Osteocyte (in vitro differentiated cells): ENCODE measurements around the gene SLC18A2. TPM values are rescaled to one million over a fixed set of nuclear protein-coding genes. Genes with fewer than 3 reads are reported as not detected.

Source experiments
- DNase-seq: peaks from one replicate; pipeline ENCODE4 v3.0.0; 2021; ENCODE audit warnings: mixed read lengths; ENCODE audit not compliant: unreplicated experiment; ENCODE audit errors: extremely low spot score
- H3K27ac Mint-ChIP-seq: one replicate; pipeline ENCODE4 v1.8.0; 2021; ENCODE audit warnings: mild to moderate bottlenecking, mixed read lengths; ENCODE audit not compliant: unreplicated experiment
- H3K27me3 Mint-ChIP-seq: one replicate; pipeline ENCODE4 v1.8.0; 2021; ENCODE audit warnings: mixed read lengths; ENCODE audit not compliant: unreplicated experiment
- H3K36me3 Mint-ChIP-seq: one replicate; pipeline ENCODE4 v1.8.0; 2021; ENCODE audit warnings: mixed read lengths; ENCODE audit not compliant: unreplicated experiment
- H3K4me1 Mint-ChIP-seq: one replicate; pipeline ENCODE4 v1.8.0; 2021; ENCODE audit warnings: mixed read lengths; ENCODE audit not compliant: unreplicated experiment
- H3K4me3 Mint-ChIP-seq: one replicate; pipeline ENCODE4 v1.8.0; 2021; ENCODE audit warnings: mild to moderate bottlenecking, moderate library complexity, mixed read lengths; ENCODE audit not compliant: unreplicated experiment
- H3K9me3 Mint-ChIP-seq: one replicate; pipeline ENCODE4 v1.8.0; 2021; ENCODE audit warnings: mixed read lengths; ENCODE audit not compliant: unreplicated experiment
- total RNA-seq: library from RNA; stranded (reverse); gene quantifications from 2 replicates; pipeline ENCODE4 v1.2.1, GENCODE V29; 2021
- TF ChIP-seq, protein P1 (sequence below): fragments of 200-600 bp; sonication (generic); IDR thresholded peaks from 2 replicates; pipeline ENCODE4 v1.5.0; 2021; ENCODE audit warnings: antibody characterized with exemption, mild to moderate bottlenecking, moderate library complexity

SLC18A2 gene
- total RNA-seq, 1 donor from 2014 or later = not detected

DNA sequence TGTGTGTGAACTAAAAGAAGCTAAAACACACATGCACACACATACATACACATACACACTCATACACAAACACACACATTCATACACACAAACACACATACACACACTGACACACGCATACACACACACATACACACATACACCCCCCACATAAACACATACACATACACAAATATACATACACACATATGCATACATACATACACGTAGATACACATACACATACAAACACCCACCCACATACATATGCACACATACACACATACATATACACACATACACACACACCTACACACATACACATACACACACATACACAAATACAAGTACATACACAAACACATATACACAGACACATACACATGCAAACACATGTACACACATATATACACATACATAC lies 28.0 kb downstream of the SLC18A2 start:
- Mint-ChIP-seq H3K36me3 (no peaks in the 10 kb centered on the region), H3K27ac (no peak overlapping the region), H3K4me1 (no peaks in the 10 kb centered on the region), H3K9me3 (no peaks in the 10 kb centered on the region), H3K4me3 (no peak overlapping the region), H3K27me3 (no peaks in the 10 kb centered on the region)
- no peak for DNase-seq
- TF ChIP-seq, protein P1, sequence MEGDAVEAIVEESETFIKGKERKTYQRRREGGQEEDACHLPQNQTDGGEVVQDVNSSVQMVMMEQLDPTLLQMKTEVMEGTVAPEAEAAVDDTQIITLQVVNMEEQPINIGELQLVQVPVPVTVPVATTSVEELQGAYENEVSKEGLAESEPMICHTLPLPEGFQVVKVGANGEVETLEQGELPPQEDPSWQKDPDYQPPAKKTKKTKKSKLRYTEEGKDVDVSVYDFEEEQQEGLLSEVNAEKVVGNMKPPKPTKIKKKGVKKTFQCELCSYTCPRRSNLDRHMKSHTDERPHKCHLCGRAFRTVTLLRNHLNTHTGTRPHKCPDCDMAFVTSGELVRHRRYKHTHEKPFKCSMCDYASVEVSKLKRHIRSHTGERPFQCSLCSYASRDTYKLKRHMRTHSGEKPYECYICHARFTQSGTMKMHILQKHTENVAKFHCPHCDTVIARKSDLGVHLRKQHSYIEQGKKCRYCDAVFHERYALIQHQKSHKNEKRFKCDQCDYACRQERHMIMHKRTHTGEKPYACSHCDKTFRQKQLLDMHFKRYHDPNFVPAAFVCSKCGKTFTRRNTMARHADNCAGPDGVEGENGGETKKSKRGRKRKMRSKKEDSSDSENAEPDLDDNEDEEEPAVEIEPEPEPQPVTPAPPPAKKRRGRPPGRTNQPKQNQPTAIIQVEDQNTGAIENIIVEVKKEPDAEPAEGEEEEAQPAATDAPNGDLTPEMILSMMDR = no peak

GRCh38 chr10:117271427-117271826 lies 30.5 kb downstream of the SLC18A2 start:
- Mint-ChIP-seq H3K27me3 (no peaks in the 10 kb centered on the region), H3K9me3 (no peaks in the 10 kb centered on the region), H3K4me3 (no peak overlapping the region), H3K27ac (no peak overlapping the region), H3K4me1 (no peaks in the 10 kb centered on the region), H3K36me3 (no peaks in the 10 kb centered on the region)
- no peak for DNase-seq
- TF ChIP-seq, protein P1 = no peak

- Mint-ChIP-seq H3K4me3 (no peak overlapping the region), H3K27ac (no peak overlapping the region), H3K36me3 (no peaks in the 10 kb centered on the region), H3K27me3 (no peaks in the 10 kb centered on the region), H3K4me1 (no peaks in the 10 kb centered on the region), H3K9me3 (no peaks in the 10 kb centered on the region)
- TF ChIP-seq, protein P1 = no peak
- DNase-seq = no peak
Measured at GRCh38 chr10:117272195-117273076, 31.5 kb downstream of the SLC18A2 start.

- H3K9me3 Mint-ChIP-seq = no peaks in the 10 kb centered on the region
- H3K36me3 Mint-ChIP-seq = peaks cover 2% of the 10 kb centered on the region
- no peaks in the 10 kb centered on the region for H3K4me1 Mint-ChIP-seq
- H3K27ac Mint-ChIP-seq = no peak overlapping the region
- H3K27me3 Mint-ChIP-seq = no peaks in the 10 kb centered on the region
- TF ChIP-seq, protein P1 = no peak
- no peak for DNase-seq
- H3K4me3 Mint-ChIP-seq = no peak overlapping the region
Measured at GRCh38 chr10:117273980-117274379, 33.1 kb downstream of the SLC18A2 start.

GRCh38 chr10:117274509-117274908 lies 33.6 kb downstream of the SLC18A2 start:
- DNase-seq = no peak

More at GRCh38 chr10:117274509-117274908, 33.6 kb downstream of the SLC18A2 start:
- Mint-ChIP-seq H3K36me3 (peaks cover 2% of the 10 kb centered on the region), H3K4me3 (no peak overlapping the region), H3K27me3 (no peaks in the 10 kb centered on the region), H3K4me1 (no peaks in the 10 kb centered on the region), H3K27ac (no peak overlapping the region), H3K9me3 (no peaks in the 10 kb centered on the region)
- TF ChIP-seq, protein P1 = no peak
